Measurements from ENCODE around the gene MLLT10. TPM values are rescaled to one million over a fixed set of nuclear protein-coding genes. Genes with fewer than 3 reads are reported as not detected.

MLLT10 gene
- total and polyA plus RNA-seq, 2 of the 8 experiments (the other 6 are each of a cell fraction or from before 2014, with no cell fraction given), result 53.1 to 62.1 TPM

GRCh38 chr10:21508706-21509331 is 25.2 kb upstream of the MLLT10 start (continued):
- TF ChIP-seq, protein P1, sequence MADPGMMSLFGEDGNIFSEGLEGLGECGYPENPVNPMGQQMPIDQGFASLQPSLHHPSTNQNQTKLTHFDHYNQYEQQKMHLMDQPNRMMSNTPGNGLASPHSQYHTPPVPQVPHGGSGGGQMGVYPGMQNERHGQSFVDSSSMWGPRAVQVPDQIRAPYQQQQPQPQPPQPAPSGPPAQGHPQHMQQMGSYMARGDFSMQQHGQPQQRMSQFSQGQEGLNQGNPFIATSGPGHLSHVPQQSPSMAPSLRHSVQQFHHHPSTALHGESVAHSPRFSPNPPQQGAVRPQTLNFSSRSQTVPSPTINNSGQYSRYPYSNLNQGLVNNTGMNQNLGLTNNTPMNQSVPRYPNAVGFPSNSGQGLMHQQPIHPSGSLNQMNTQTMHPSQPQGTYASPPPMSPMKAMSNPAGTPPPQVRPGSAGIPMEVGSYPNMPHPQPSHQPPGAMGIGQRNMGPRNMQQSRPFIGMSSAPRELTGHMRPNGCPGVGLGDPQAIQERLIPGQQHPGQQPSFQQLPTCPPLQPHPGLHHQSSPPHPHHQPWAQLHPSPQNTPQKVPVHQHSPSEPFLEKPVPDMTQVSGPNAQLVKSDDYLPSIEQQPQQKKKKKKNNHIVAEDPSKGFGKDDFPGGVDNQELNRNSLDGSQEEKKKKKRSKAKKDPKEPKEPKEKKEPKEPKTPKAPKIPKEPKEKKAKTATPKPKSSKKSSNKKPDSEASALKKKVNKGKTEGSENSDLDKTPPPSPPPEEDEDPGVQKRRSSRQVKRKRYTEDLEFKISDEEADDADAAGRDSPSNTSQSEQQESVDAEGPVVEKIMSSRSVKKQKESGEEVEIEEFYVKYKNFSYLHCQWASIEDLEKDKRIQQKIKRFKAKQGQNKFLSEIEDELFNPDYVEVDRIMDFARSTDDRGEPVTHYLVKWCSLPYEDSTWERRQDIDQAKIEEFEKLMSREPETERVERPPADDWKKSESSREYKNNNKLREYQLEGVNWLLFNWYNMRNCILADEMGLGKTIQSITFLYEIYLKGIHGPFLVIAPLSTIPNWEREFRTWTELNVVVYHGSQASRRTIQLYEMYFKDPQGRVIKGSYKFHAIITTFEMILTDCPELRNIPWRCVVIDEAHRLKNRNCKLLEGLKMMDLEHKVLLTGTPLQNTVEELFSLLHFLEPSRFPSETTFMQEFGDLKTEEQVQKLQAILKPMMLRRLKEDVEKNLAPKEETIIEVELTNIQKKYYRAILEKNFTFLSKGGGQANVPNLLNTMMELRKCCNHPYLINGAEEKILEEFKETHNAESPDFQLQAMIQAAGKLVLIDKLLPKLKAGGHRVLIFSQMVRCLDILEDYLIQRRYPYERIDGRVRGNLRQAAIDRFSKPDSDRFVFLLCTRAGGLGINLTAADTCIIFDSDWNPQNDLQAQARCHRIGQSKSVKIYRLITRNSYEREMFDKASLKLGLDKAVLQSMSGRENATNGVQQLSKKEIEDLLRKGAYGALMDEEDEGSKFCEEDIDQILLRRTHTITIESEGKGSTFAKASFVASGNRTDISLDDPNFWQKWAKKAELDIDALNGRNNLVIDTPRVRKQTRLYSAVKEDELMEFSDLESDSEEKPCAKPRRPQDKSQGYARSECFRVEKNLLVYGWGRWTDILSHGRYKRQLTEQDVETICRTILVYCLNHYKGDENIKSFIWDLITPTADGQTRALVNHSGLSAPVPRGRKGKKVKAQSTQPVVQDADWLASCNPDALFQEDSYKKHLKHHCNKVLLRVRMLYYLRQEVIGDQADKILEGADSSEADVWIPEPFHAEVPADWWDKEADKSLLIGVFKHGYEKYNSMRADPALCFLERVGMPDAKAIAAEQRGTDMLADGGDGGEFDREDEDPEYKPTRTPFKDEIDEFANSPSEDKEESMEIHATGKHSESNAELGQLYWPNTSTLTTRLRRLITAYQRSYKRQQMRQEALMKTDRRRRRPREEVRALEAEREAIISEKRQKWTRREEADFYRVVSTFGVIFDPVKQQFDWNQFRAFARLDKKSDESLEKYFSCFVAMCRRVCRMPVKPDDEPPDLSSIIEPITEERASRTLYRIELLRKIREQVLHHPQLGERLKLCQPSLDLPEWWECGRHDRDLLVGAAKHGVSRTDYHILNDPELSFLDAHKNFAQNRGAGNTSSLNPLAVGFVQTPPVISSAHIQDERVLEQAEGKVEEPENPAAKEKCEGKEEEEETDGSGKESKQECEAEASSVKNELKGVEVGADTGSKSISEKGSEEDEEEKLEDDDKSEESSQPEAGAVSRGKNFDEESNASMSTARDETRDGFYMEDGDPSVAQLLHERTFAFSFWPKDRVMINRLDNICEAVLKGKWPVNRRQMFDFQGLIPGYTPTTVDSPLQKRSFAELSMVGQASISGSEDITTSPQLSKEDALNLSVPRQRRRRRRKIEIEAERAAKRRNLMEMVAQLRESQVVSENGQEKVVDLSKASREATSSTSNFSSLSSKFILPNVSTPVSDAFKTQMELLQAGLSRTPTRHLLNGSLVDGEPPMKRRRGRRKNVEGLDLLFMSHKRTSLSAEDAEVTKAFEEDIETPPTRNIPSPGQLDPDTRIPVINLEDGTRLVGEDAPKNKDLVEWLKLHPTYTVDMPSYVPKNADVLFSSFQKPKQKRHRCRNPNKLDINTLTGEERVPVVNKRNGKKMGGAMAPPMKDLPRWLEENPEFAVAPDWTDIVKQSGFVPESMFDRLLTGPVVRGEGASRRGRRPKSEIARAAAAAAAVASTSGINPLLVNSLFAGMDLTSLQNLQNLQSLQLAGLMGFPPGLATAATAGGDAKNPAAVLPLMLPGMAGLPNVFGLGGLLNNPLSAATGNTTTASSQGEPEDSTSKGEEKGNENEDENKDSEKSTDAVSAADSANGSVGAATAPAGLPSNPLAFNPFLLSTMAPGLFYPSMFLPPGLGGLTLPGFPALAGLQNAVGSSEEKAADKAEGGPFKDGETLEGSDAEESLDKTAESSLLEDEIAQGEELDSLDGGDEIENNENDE (IDR thresholded peaks at IDR 0.05; ENCODE audit: insufficient replicate concordance, low read length), result no peak
- no peak for TF ChIP-seq SRF (IDR thresholded peaks at IDR 0.05; ENCODE audit: low read depth, low read length)
- no peak for TF ChIP-seq CEBPB (IDR thresholded peaks at IDR 0.05; ENCODE audit: low read depth, low read length)
- peak; percentile 2 for TF ChIP-seq TAF7 (optimal IDR thresholded peaks at IDR 0.05; ENCODE audit: borderline replicate concordance, low read depth, low read length)
- no peak for TF ChIP-seq TBP (IDR thresholded peaks at IDR 0.05; ENCODE audit: low read depth, low read length)
- TF ChIP-seq RNF2 (IDR thresholded peaks at IDR 0.05; ENCODE audit: borderline replicate concordance, low read depth, low read length, missing control alignments, poor library complexity, severe bottlenecking), result peak; percentile 4
- TF ChIP-seq KDM5A (IDR thresholded peaks at IDR 0.05; ENCODE audit: low read length), result no peak
- TF ChIP-seq, protein P2, sequence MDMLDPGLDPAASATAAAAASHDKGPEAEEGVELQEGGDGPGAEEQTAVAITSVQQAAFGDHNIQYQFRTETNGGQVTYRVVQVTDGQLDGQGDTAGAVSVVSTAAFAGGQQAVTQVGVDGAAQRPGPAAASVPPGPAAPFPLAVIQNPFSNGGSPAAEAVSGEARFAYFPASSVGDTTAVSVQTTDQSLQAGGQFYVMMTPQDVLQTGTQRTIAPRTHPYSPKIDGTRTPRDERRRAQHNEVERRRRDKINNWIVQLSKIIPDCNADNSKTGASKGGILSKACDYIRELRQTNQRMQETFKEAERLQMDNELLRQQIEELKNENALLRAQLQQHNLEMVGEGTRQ (IDR thresholded peaks at IDR 0.05; ENCODE audit: low read length), result no peak
- TF ChIP-seq TCF12 (IDR thresholded peaks at IDR 0.05; ENCODE audit: low read depth, low read length), result no peak
- peak; percentile 36 for TF ChIP-seq KDM4A (IDR thresholded peaks at IDR 0.05; ENCODE audit: low read depth, low read length, severe bottlenecking)
